HepG2 (cell line): ENCODE results near the gene EEPD1.

Experiments used
- ATF3 ChIP-seq: sonication (generic); formaldehyde crosslinking; IDR thresholded peaks from 2 replicates; pipeline ENCODE4 v1.4.0; 2020; ENCODE audit warnings: missing genetic modification reagents
- ATF7-NPFF ChIP-seq: sonication (generic); formaldehyde crosslinking; IDR thresholded peaks from 2 replicates; pipeline ENCODE4 v1.8.1; 2023; ENCODE audit warnings: mild to moderate bottlenecking, low read depth, missing genetic modification reagents, moderate library complexity
- CEBPB ChIP-seq: IDR thresholded peaks from 2 replicates; pipeline ENCODE4 v1.6.1; 2011; ENCODE audit warnings: low read depth, low read length, improper control_type of control experiment, borderline replicate concordance
- CREB3 ChIP-seq: sonication (generic); formaldehyde crosslinking; IDR thresholded peaks from 2 replicates; pipeline ENCODE4 v1.5.0; 2020; ENCODE audit warnings: missing genetic modification reagents
- CTCF ChIP-seq: sonication (generic); formaldehyde crosslinking; IDR thresholded peaks from 2 replicates; pipeline ENCODE4 v1.5.0; 2020; ENCODE audit warnings: mild to moderate bottlenecking, missing genetic modification reagents, moderate library complexity
- FOXK1 ChIP-seq: sonication (generic); formaldehyde crosslinking; IDR thresholded peaks from 2 replicates; pipeline ENCODE4 v1.4.0; 2020; ENCODE audit warnings: low read depth, missing genetic modification reagents, borderline replicate concordance
- MYC ChIP-seq: sonication (generic); formaldehyde crosslinking; IDR thresholded peaks from 2 replicates; pipeline ENCODE4 v1.9.0; 2021; ENCODE audit warnings: missing genetic modification reagents, borderline replicate concordance
- MYNN ChIP-seq: sonication (generic); formaldehyde crosslinking; IDR thresholded peaks from 2 replicates; pipeline ENCODE4 v1.4.0; 2020; ENCODE audit warnings: mild to moderate bottlenecking, low read depth, missing genetic modification reagents
- POLR2A ChIP-seq, 2 experiments: IDR thresholded peaks; 2 replicates each; pipeline ENCODE4 v1.6.1; 2011; ENCODE audit warnings: low read depth in 2 of 2, low read length in 2 of 2, mild to moderate bottlenecking in 1 of 2, moderate library complexity in 1 of 2; ENCODE audit not compliant: insufficient read depth in 1 of 2
- POLR2AphosphoS5 ChIP-seq: IDR thresholded peaks from 2 replicates; pipeline ENCODE4 v1.6.1; 2012; ENCODE audit warnings: low read depth, low read length
- SIN3A ChIP-seq: IDR thresholded peaks from 2 replicates; pipeline ENCODE4 v1.6.1; 2011; ENCODE audit warnings: low read depth, mild to moderate bottlenecking, control low read depth, low read length, borderline replicate concordance
- ZNF12 ChIP-seq: sonication (generic); formaldehyde crosslinking; IDR thresholded peaks from 2 replicates; pipeline ENCODE4 v1.5.0; 2020; ENCODE audit warnings: missing genetic modification reagents
- ZNF512 ChIP-seq: sonication (generic); formaldehyde crosslinking; IDR thresholded peaks from 2 replicates; pipeline ENCODE4 v1.4.0; 2020; ENCODE audit warnings: mild to moderate bottlenecking, missing genetic modification reagents
- ZNF569 ChIP-seq: sonication (generic); formaldehyde crosslinking; IDR thresholded peaks from 2 replicates; pipeline ENCODE4 v1.5.0; 2020; ENCODE audit warnings: mild to moderate bottlenecking, missing genetic modification reagents, moderate library complexity, borderline replicate concordance

- TF ChIP-seq CTCF (CRISPR knock-in tag) (no peak), ZNF512 (no peak), CREB3 (CRISPR knock-in tag) (no peak), CEBPB (no peak), POLR2A (IDR thresholded peaks at IDR 0.05; ENCODE audit: insufficient read depth in 1 of 2, low read depth in 2 of 2, low read length in 2 of 2) (peak; percentile 56 to 63), ZNF12 (CRISPR knock-in tag) (no peak), POLR2AphosphoS5 (no peak), MYNN (CRISPR knock-in tag) (no peak), FOXK1 (CRISPR knock-in tag) (no peak), ATF3 (CRISPR knock-in tag) (no peak), MYC (CRISPR knock-in tag) (no peak), ATF7-NPFF (no peak; the same call in 1 of the 2 replicates), ZNF569 (CRISPR knock-in tag) (no peak), SIN3A (no peak)
These were observed 916 bp upstream of the EEPD1 start for GRCh38 chr7:36151921-36152755.
